ENCODE results near the gene KAT6B. TPM values are rescaled to one million over a fixed set of nuclear protein-coding genes. Genes with fewer than 3 reads are reported as not detected.
"Not testable (repeated sequence)": the region's sequence is repeated elsewhere in the genome, so short reads cannot be mapped to it uniquely, and the experiment has no call there.

Gene KAT6B
- total RNA-seq, 1 donor from 2014 or later: 59.2 TPM

DNA sequence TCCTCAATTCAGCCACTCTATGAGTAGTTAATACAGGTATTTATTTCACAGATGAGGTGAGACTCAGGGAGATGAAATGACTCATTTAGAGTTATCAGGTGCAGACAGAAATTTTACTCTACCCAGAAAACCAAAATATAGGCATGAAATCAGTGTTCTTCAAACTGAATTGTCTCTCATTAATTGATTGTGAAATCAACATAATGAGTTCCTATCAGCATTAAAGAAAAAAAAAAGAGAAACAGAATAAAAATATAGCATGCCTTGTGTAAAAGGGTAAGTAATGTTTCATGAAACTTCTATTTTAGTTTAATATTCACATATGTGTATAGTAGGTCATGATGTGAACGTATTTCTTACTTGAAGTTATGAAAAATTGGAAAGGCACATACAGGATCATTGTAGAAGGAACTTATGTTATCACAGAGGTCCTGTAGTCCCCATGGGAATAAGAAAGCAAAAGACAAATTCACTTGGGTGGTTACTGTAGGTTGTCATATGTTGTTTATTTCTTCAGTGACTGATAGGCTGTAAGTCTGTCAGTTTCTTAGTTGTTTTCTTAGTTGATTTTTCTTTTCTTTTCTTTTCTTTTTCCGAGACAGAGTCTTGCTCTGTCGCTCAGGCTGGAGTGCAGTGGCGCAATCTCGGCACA is 47.5 kb downstream of the KAT6B start:
- peaks cover 38% of the 10 kb centered on the region for H3K4me1 ChIP-seq
- no peaks in the 10 kb centered on the region for H3K36me3 ChIP-seq
- H3K27ac ChIP-seq: no peak overlapping the region
- TF ChIP-seq POLR2A (IDR thresholded peaks at IDR 0.05) (no peak), POLR2AphosphoS5 (IDR thresholded peaks at IDR 0.05; ENCODE audit: insufficient read depth in 1 of 2, low read depth in 1 of 2) (no peak)
- H3K9me3 ChIP-seq: no peaks in the 10 kb centered on the region
- intact Hi-C loops (cut with DNase I): no loop called here
- DNase-seq (ENCODE audit: extremely low spot score in 2 of 2): no peak
- no peaks in the 10 kb centered on the region for H3K27me3 ChIP-seq
- no peak overlapping the region for H3K4me3 ChIP-seq

DNA sequence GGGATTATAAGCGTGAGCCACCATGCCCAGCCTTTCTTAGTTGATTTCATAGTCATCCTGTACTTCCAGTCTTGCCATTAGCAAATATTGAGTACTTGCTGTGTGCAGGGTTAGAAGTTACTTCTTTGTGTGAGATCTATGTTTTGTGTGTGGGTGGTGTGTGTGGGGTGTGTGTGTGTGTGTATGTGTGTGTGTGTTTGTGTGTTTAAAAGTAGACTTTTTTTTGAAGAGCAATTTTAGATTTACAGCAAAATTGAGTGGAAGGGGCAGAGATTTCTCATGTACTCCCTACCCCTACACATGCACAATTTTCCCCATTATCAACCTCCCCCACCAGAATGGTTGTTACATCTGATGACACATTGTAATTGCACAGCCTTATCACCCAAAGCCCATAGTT is 48.2 kb downstream of the KAT6B start:
- Histone ChIP-seq H3K9me3 (no peaks in the 10 kb centered on the region), H3K36me3 (no peaks in the 10 kb centered on the region), H3K4me1 (peaks cover 38% of the 10 kb centered on the region), H3K27me3 (no peaks in the 10 kb centered on the region), H3K27ac (no peak overlapping the region), H3K4me3 (no peak overlapping the region)
- no peak for DNase-seq (ENCODE audit: extremely low spot score in 2 of 2)
- intact Hi-C loops (cut with DNase I): no loop called here
- no peak for TF ChIP-seq POLR2A (IDR thresholded peaks at IDR 0.05)
- TF ChIP-seq, protein P1, sequence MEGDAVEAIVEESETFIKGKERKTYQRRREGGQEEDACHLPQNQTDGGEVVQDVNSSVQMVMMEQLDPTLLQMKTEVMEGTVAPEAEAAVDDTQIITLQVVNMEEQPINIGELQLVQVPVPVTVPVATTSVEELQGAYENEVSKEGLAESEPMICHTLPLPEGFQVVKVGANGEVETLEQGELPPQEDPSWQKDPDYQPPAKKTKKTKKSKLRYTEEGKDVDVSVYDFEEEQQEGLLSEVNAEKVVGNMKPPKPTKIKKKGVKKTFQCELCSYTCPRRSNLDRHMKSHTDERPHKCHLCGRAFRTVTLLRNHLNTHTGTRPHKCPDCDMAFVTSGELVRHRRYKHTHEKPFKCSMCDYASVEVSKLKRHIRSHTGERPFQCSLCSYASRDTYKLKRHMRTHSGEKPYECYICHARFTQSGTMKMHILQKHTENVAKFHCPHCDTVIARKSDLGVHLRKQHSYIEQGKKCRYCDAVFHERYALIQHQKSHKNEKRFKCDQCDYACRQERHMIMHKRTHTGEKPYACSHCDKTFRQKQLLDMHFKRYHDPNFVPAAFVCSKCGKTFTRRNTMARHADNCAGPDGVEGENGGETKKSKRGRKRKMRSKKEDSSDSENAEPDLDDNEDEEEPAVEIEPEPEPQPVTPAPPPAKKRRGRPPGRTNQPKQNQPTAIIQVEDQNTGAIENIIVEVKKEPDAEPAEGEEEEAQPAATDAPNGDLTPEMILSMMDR (IDR thresholded peaks at IDR 0.05): no peak
- no peak for TF ChIP-seq POLR2AphosphoS5 (IDR thresholded peaks at IDR 0.05; ENCODE audit: insufficient read depth in 1 of 2, low read depth in 1 of 2)

DNA sequence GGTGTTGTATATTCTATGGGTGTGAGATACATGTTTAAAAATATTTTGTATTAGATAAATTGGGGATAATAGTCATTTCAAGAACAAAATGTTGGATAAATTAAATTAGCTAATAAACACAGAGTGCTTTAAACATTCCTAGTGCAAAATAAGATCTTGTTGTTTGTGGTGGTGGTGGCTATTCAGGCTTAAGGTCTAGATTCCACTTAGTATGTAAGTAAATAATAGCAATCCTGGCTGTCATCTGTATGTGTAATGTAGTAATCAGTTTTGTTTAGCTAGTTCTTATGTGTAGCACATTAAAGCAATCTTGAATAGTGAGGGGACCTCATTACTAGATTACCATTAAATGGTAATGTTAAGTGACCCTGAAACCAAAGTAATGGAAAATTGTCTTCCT is 48.7 kb downstream of the KAT6B start:
- peaks cover 38% of the 10 kb centered on the region for H3K4me1 ChIP-seq
- intact Hi-C loops (cut with DNase I): no loop called here
- TF ChIP-seq POLR2AphosphoS5 (IDR thresholded peaks at IDR 0.05; ENCODE audit: insufficient read depth in 1 of 2, low read depth in 1 of 2): no peak
- TF ChIP-seq, protein P1 (IDR thresholded peaks at IDR 0.05): no peak
- no peak for TF ChIP-seq POLR2A (IDR thresholded peaks at IDR 0.05)
- no peaks in the 10 kb centered on the region for H3K36me3 ChIP-seq
- H3K27me3 ChIP-seq: no peaks in the 10 kb centered on the region
- H3K9me3 ChIP-seq: no peaks in the 10 kb centered on the region
- DNase-seq (ENCODE audit: extremely low spot score in 2 of 2): no peak
- no peak overlapping the region for H3K4me3 ChIP-seq
- H3K27ac ChIP-seq: no peak overlapping the region

DNA sequence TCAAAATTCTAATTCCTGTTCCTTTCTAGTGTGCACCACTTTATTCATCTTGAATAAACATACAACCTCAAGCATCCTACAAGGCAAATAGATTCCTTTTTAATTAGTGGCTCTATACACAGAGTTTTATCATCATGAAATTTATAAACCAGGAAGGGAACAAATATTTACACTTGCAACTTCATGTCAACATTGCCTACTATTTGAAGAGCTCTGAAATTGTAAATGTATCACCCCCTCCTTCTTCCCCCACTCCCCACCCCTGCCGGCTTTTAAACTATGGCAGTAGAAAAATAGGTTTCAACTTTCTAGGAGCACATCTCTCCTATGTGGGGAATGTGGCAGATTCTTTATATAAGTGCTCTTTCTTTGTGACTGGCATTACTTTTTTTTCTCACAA is 49.6 kb downstream of the KAT6B start:
- TF ChIP-seq, protein P1 (IDR thresholded peaks at IDR 0.05): no peak
- no peak for TF ChIP-seq POLR2A (IDR thresholded peaks at IDR 0.05)
- TF ChIP-seq POLR2AphosphoS5 (IDR thresholded peaks at IDR 0.05; ENCODE audit: insufficient read depth in 1 of 2, low read depth in 1 of 2): no peak
- Histone ChIP-seq H3K4me3 (no peak overlapping the region), H3K4me1 (peaks cover 38% of the 10 kb centered on the region), H3K27ac (no peak overlapping the region), H3K27me3 (no peaks in the 10 kb centered on the region), H3K36me3 (no peaks in the 10 kb centered on the region), H3K9me3 (no peaks in the 10 kb centered on the region)
- intact Hi-C loops (cut with DNase I): no loop called here
- DNase-seq (ENCODE audit: extremely low spot score in 2 of 2): no peak

DNA sequence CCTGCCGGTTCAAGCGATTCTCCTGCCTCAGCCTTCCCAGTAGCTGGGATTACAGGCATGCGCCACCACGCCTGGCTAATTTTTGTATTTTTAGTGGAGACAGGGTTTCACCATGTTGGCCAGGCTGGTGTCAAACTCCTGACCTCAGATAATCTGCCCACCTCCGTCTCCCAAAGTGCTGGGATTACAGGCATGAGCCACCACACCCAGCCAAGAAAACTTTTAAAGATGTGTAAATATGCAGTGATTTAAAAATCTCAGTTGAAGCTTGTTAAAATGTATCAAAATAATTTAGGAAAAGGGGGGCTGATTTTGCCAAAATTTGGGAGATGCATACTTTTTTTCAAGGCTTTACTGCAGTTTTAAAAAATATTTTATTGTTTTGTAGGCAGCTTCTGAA is 50.7 kb downstream of the KAT6B start:
- H3K4me3 ChIP-seq; H3K27me3 ChIP-seq; H3K36me3 ChIP-seq; DNase-seq (ENCODE audit: extremely low spot score in 2 of 2); intact Hi-C loops (cut with DNase I); H3K27ac ChIP-seq; H3K9me3 ChIP-seq: not testable (repeated sequence)
- peaks cover 30% of the 10 kb centered on the region for H3K4me1 ChIP-seq

DNA sequence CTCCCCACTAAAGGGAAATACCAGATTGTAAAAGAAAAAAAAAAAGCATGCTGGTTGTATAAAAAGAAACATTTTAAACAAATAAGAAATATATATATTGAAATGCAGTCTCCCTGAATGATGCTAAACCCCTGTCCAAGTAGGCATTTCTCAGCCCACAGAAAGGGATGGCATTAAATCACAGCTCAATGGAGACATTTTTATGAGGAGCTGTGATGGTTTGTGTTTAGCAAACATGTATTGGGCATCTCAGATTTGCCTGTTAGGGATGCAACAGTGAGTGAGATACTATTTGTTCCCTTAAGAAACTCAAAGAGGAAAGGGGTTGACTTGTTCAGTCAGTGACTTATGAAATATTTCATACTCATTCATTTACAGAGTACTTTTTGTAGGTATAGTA is 51.5 kb downstream of the KAT6B start:
- Histone ChIP-seq H3K4me1 (peaks cover 33% of the 10 kb centered on the region), H3K27ac (no peak overlapping the region), H3K4me3 (no peak overlapping the region), H3K36me3 (no peaks in the 10 kb centered on the region), H3K9me3 (no peaks in the 10 kb centered on the region), H3K27me3 (no peaks in the 10 kb centered on the region)
- intact Hi-C loops (cut with DNase I): no loop called here
- no peak for DNase-seq (ENCODE audit: extremely low spot score in 2 of 2)
- TF ChIP-seq POLR2A (IDR thresholded peaks at IDR 0.05) (no peak), POLR2AphosphoS5 (IDR thresholded peaks at IDR 0.05; ENCODE audit: insufficient read depth in 1 of 2, low read depth in 1 of 2) (no peak)
- TF ChIP-seq, protein P1 (IDR thresholded peaks at IDR 0.05): no peak

All from vagina (tissue), 2 donors.